HCT116 (cell line): ENCODE data around the gene RNF126.

Experiments used
- EGR1 ChIP-seq: IDR thresholded peaks from 2 replicates; pipeline ENCODE4 v1.6.1; 2012; ENCODE audit warnings: low read depth
- ELF1 ChIP-seq: IDR thresholded peaks from 2 replicates; pipeline ENCODE4 v1.6.1; 2012; ENCODE audit warnings: low read depth, borderline replicate concordance
- EZH2 ChIP-seq: fragments of 200-600 bp; sonication (generic); IDR thresholded peaks from 2 replicates; pipeline ENCODE4 v1.6.1; 2017; ENCODE audit warnings: antibody characterized with exemption, mixed run types
- EZH2phosphoT487 ChIP-seq: fragments of 200-600 bp; IDR thresholded peaks from 2 replicates; pipeline ENCODE4 v1.6.1; 2018; ENCODE audit warnings: antibody characterized with exemption, borderline replicate concordance
- FOSL1 ChIP-seq: IDR thresholded peaks from 2 replicates; pipeline ENCODE4 v1.6.1; 2012; ENCODE audit warnings: low read depth
- JUND ChIP-seq: IDR thresholded peaks from 2 replicates; pipeline ENCODE4 v1.6.1; 2012
- POLR2A ChIP-seq: IDR thresholded peaks from 2 replicates; pipeline ENCODE4 v1.7.0; 2011; ENCODE audit warnings: borderline replicate concordance; ENCODE audit not compliant: insufficient read depth, insufficient read length; ENCODE audit errors: extremely low read depth
- POLR2AphosphoS5 ChIP-seq: IDR thresholded peaks from 2 replicates; pipeline ENCODE4 v1.6.1; 2011; ENCODE audit warnings: mild to moderate bottlenecking, low read depth, low read length, moderate library complexity
- RAD21 ChIP-seq: IDR thresholded peaks from 2 replicates; pipeline ENCODE4 v1.6.1; 2012; ENCODE audit warnings: low read depth, mild to moderate bottlenecking
- SRF ChIP-seq: IDR thresholded peaks from 2 replicates; pipeline ENCODE4 v1.6.1; 2012; ENCODE audit warnings: low read depth
- TCF7L2 ChIP-seq: IDR thresholded peaks from 2 replicates; pipeline ENCODE4 v1.7.0; 2011; ENCODE audit warnings: borderline replicate concordance, inconsistent platforms; ENCODE audit not compliant: insufficient read depth, insufficient read length; ENCODE audit errors: extremely low read depth
- YY1 ChIP-seq: IDR thresholded peaks from 2 replicates; pipeline ENCODE4 v1.6.1; 2011; ENCODE audit warnings: low read length, low read depth, moderate library complexity, mild to moderate bottlenecking; ENCODE audit not compliant: insufficient replicate concordance; ENCODE audit errors: extremely low read depth
- TF ChIP-seq, protein P1 (sequence below), 3 experiments: fragments of 200-600 bp in 1 of 3; sonication (generic) in 1 of 3; IDR thresholded peaks in 2 of 3; conservative IDR thresholded peaks in 1 of 3; 2 replicates each; pipeline ENCODE4 v1.5.1; 2012 to 2017; ENCODE audit warnings: low read depth in 2 of 3, low read length in 2 of 3, antibody characterized with exemption in 1 of 3, borderline replicate concordance in 1 of 3, control low read depth in 1 of 3, mild to moderate bottlenecking in 1 of 3, mixed read lengths in 1 of 3, mixed run types in 1 of 3, moderate library complexity in 1 of 3; ENCODE audit not compliant: insufficient read depth in 1 of 3
- TF ChIP-seq, protein P2 (sequence below): IDR thresholded peaks from 2 replicates; pipeline ENCODE4 v1.6.1; 2012

GRCh38 chr19:607301-608154, 55.5 kb downstream of the RNF126 start:
- no peak for TF ChIP-seq SRF
- no peak for TF ChIP-seq JUND
- no peak for TF ChIP-seq EGR1
- no peak for TF ChIP-seq RAD21
- no peak for TF ChIP-seq POLR2AphosphoS5
- TF ChIP-seq EZH2 = no peak
- TF ChIP-seq, protein P1, sequence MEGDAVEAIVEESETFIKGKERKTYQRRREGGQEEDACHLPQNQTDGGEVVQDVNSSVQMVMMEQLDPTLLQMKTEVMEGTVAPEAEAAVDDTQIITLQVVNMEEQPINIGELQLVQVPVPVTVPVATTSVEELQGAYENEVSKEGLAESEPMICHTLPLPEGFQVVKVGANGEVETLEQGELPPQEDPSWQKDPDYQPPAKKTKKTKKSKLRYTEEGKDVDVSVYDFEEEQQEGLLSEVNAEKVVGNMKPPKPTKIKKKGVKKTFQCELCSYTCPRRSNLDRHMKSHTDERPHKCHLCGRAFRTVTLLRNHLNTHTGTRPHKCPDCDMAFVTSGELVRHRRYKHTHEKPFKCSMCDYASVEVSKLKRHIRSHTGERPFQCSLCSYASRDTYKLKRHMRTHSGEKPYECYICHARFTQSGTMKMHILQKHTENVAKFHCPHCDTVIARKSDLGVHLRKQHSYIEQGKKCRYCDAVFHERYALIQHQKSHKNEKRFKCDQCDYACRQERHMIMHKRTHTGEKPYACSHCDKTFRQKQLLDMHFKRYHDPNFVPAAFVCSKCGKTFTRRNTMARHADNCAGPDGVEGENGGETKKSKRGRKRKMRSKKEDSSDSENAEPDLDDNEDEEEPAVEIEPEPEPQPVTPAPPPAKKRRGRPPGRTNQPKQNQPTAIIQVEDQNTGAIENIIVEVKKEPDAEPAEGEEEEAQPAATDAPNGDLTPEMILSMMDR (IDR thresholded peaks at IDR 0.05 in 2 of 3, conservative IDR thresholded peaks at IDR 0.05 in 1 of 3; ENCODE audit: borderline replicate concordance in 1 of 3, insufficient read depth in 1 of 3, low read depth in 2 of 3, low read length in 2 of 3) = no peak
- TF ChIP-seq POLR2A = no peak
- TF ChIP-seq YY1 = no peak
- TF ChIP-seq, protein P2, sequence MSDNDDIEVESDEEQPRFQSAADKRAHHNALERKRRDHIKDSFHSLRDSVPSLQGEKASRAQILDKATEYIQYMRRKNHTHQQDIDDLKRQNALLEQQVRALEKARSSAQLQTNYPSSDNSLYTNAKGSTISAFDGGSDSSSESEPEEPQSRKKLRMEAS = no peak
- TF ChIP-seq EZH2phosphoT487 = no peak
- TF ChIP-seq TCF7L2 = no peak
- no peak for TF ChIP-seq FOSL1
- TF ChIP-seq ELF1 = no peak
